ENCODE measurements around the gene MUSK. TPM values are rescaled to one million over a fixed set of nuclear protein-coding genes. Genes with fewer than 3 reads are reported as not detected.

MUSK gene
- total and polyA plus RNA-seq, 2 of the 8 experiments (the other 6 are each of a cell fraction or from before 2014, with no cell fraction given): not detected

DNA sequence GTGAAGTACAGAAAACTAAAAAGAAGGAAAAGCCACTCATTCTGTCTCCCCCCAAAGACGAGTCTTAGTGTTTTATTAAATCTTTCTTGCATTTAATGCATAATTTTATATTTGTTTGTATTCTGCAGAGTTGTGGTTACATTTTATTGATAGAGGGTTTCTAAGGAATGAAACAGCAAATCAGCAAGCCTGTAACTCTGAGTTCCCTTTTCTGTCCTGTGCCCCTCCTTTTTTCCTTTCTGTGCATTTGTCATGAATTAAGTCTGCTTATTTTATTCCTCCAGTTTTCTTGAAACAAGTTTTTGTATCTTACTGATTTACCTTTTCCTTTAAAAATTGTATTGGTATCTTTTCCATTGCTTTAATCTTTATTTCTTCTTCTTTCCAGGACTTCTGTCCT is 132.8 kb downstream of the MUSK start:
- Histone ChIP-seq H3K36me3 (ENCODE audit: control insufficient read depth in 2 of 4, insufficient read depth in 4 of 4, low read length in 3 of 4) (no peaks in the 10 kb centered on the region), H4K91ac (replicated peaks; ENCODE audit: insufficient read length, low read length) (no peak overlapping the region), H3K27me3 (replicated peaks in 1 of 4; ENCODE audit: control insufficient read depth in 3 of 4, extremely low read depth in 1 of 4, insufficient read depth in 3 of 4, low read length in 3 of 4) (no peaks in the 10 kb centered on the region), H2BK5ac (ENCODE audit: low read depth, low read length) (no peak overlapping the region), H3K23me2 (ENCODE audit: low read depth, low read length) (no peaks in the 10 kb centered on the region), H3K27ac (ENCODE audit: low read depth, low read length) (no peak overlapping the region), H4K8ac (ENCODE audit: extremely low read depth, insufficient read depth, low read length) (no peak overlapping the region), H3K9ac (replicated peaks in 1 of 4; ENCODE audit: extremely low read depth in 1 of 4, low read depth in 3 of 4, low read length in 3 of 4) (no peak overlapping the region), H2BK20ac (ENCODE audit: low read length) (no peak overlapping the region), H2AFZ (ENCODE audit: low read length) (no peak overlapping the region), H3K79me1 (ENCODE audit: low read depth, low read length) (no peaks in the 10 kb centered on the region), H3K9me3 (ENCODE audit: insufficient read depth in 2 of 2, low read depth in 1 of 2, low read length in 1 of 2) (no peaks in the 10 kb centered on the region), H2BK15ac (ENCODE audit: low read length) (no peak overlapping the region), H3K18ac (ENCODE audit: extremely low read depth, low read length) (no peak overlapping the region), H3K14ac (ENCODE audit: insufficient read length) (no peak overlapping the region), H3K79me2 (ENCODE audit: control insufficient read depth in 1 of 2, insufficient read depth in 2 of 2, low read length in 2 of 2) (no peaks in the 10 kb centered on the region), H3K4ac (replicated peaks; ENCODE audit: insufficient read length, low read depth, low read length) (no peak overlapping the region), H2BK12ac (ENCODE audit: low read depth, low read length) (no peak overlapping the region), H3K4me3 (ENCODE audit: extremely low read depth in 1 of 4, insufficient read depth in 2 of 4, low read depth in 3 of 4, low read length in 4 of 4) (no peak overlapping the region), H2AK5ac (ENCODE audit: low read depth, low read length) (no peak overlapping the region), H2BK120ac (replicated peaks; ENCODE audit: low read depth, low read length) (no peak overlapping the region), H4K20me1 (replicated peaks in 1 of 2; ENCODE audit: control insufficient read depth in 1 of 2, insufficient read depth in 2 of 2, low read length in 2 of 2) (no peaks in the 10 kb centered on the region), H4K5ac (ENCODE audit: insufficient read length, low read depth, low read length) (no peak overlapping the region), H3K4me1 (replicated peaks in 1 of 4; ENCODE audit: control insufficient read depth in 3 of 4, insufficient read depth in 4 of 4, low read length in 3 of 4) (no peaks in the 10 kb centered on the region), H3K56ac (replicated peaks; ENCODE audit: insufficient read length, low read depth, low read length) (no peak overlapping the region), H3K4me2 (ENCODE audit: insufficient read depth in 1 of 2, low read depth in 2 of 2, low read length in 2 of 2) (no peak overlapping the region), H3K23ac (ENCODE audit: insufficient read length) (no peak overlapping the region)
- WGBS, 2 experiments (ENCODE audit: extremely low coverage in 1 of 2, insufficient coverage in 1 of 2, insufficient read length in 1 of 2, insufficient replicate concordance in 2 of 2, low coverage in 1 of 2, low lambda C conversion rate in 2 of 2, missing lambda C conversion rate in 1 of 2): 73% methylated on average over 1 of the region's 1 CpG; no CpG with 5 or more reads in 1 of the 2 experiments
- CTCF ChIA-PET (ENCODE audit: partially characterized antibody): no interaction called here
- no peak for DNase-seq (ENCODE audit: low read depth in 1 of 2, low spot score in 2 of 2)
- POLR2A ChIA-PET (ENCODE audit: partially characterized antibody): no interaction called here
- FAIRE-seq: no peak
- no peak for TF ChIP-seq YY1 (IDR thresholded peaks at IDR 0.05; ENCODE audit: low read depth, low read length)
- no peak for TF ChIP-seq POLR2A (IDR thresholded peaks at IDR 0.05; ENCODE audit: control extremely low read depth in 1 of 2, low read depth in 2 of 2, low read length in 2 of 2)
- TF ChIP-seq RAD21 (IDR thresholded peaks at IDR 0.05 in 1 of 2, conservative IDR thresholded peaks at IDR 0.05 in 1 of 2; ENCODE audit: low read depth in 2 of 2, low read length in 2 of 2): no peak
- no peak for TF ChIP-seq GTF2F1 (IDR thresholded peaks at IDR 0.05; ENCODE audit: borderline replicate concordance, low read depth, low read length)
- no peak for TF ChIP-seq EGR1 (IDR thresholded peaks at IDR 0.05; ENCODE audit: borderline replicate concordance, low read depth, low read length)
- TF ChIP-seq KDM4A (IDR thresholded peaks at IDR 0.05; ENCODE audit: low read depth, low read length, severe bottlenecking): no peak
- TF ChIP-seq SUZ12 (IDR thresholded peaks at IDR 0.05; ENCODE audit: low read length): no peak
- no peak for TF ChIP-seq CHD1 (IDR thresholded peaks at IDR 0.05; ENCODE audit: low read depth, low read length)
- no peak for TF ChIP-seq RFX5 (IDR thresholded peaks at IDR 0.05; ENCODE audit: borderline replicate concordance, low read depth, low read length)
- TF ChIP-seq ATF3 (IDR thresholded peaks at IDR 0.05; ENCODE audit: insufficient read depth, low read depth, low read length): no peak
- TF ChIP-seq TEAD4 (IDR thresholded peaks at IDR 0.05; ENCODE audit: low read depth, low read length): no peak
- no peak for TF ChIP-seq CBX8 (IDR thresholded peaks at IDR 0.05; ENCODE audit: borderline replicate concordance, low read depth, low read length)
